OCI-LY7 (cell line): Measurements from ENCODE around the gene ANKRD66. TPM values are rescaled to one million over a fixed set of nuclear protein-coding genes. Genes with fewer than 3 reads are reported as not detected.

ENCODE experiments used
- BruUV-seq: library from RNA; stranded (reverse); fragments of 400-500 nt; replicated peaks from 2 replicates; lab custom pipeline; 2021; lab: Mats Ljungman, UMichigan
- CTCF ChIA-PET: fragments of 300-600 bp; sonication (Branson Sonifier 250); formaldehyde crosslinking; loops from one replicate; lab custom pipeline; 2022; ENCODE audit warnings: antibody characterized with exemption; ENCODE audit not compliant: unreplicated experiment; lab: Charles Lee
- POLR2A ChIA-PET: fragments of 300-600 bp; sonication (Branson Sonifier 250); formaldehyde crosslinking; loops from one replicate; lab custom pipeline; 2022; ENCODE audit warnings: antibody characterized with exemption; lab: Charles Lee
- DNase-seq: peaks from one replicate; pipeline ENCODE4 v3.0.0-alpha.2; 2015; ENCODE audit warnings: low spot score
- H2AFZ ChIP-seq: fragments of 200-600 bp; sonication (generic), shearing (Covaris generic); 2 replicates; pipeline ENCODE4 v1.6.1; 2014; ENCODE audit warnings: mild to moderate bottlenecking, antibody characterized with exemption, low read length, moderate library complexity
- H3K27ac ChIP-seq: fragments of 200-600 bp; sonication (generic); 2 replicates; pipeline ENCODE4 v1.5.1; 2014; ENCODE audit warnings: mixed run types, low read depth, mild to moderate bottlenecking, moderate library complexity, low read length, inconsistent platforms; ENCODE audit not compliant: poor library complexity, severe bottlenecking
- H3K36me3 ChIP-seq: fragments of 200-600 bp; sonication (generic); 2 replicates; pipeline ENCODE4 v1.6.1; 2014; ENCODE audit warnings: mild to moderate bottlenecking, antibody characterized with exemption, low read length, moderate library complexity, mixed read lengths; ENCODE audit not compliant: insufficient read depth
- H3K4me1 ChIP-seq: fragments of 200-600 bp; sonication (generic); 2 replicates; pipeline ENCODE4 v1.5.1; 2014; ENCODE audit warnings: mild to moderate bottlenecking, low read length; ENCODE audit not compliant: insufficient read depth, poor library complexity, severe bottlenecking
- H3K4me2 ChIP-seq: fragments of 200-600 bp; sonication (generic); 2 replicates; pipeline ENCODE4 v1.6.1; 2014; ENCODE audit warnings: mild to moderate bottlenecking, low read length
- H3K4me3 ChIP-seq: fragments of 200-600 bp; sonication (generic); 2 replicates; pipeline ENCODE4 v1.5.1; 2014; ENCODE audit warnings: mild to moderate bottlenecking, low read depth, low read length; ENCODE audit not compliant: poor library complexity, severe bottlenecking
- H3K79me2 ChIP-seq: fragments of 200-600 bp; sonication (generic); 2 replicates; pipeline ENCODE4 v1.6.1; 2016; ENCODE audit warnings: low read depth, mild to moderate bottlenecking, low read length, moderate library complexity, mixed read lengths; ENCODE audit not compliant: insufficient read depth
- H3K9me2 ChIP-seq: fragments of 200-600 bp; sonication (generic); 2 replicates; pipeline ENCODE4 v1.6.1; 2016; ENCODE audit warnings: mild to moderate bottlenecking, low read length, mixed read lengths; ENCODE audit not compliant: insufficient read depth
- H3K9me3 ChIP-seq: fragments of 200-600 bp; sonication (generic); 2 replicates; pipeline ENCODE4 v1.6.1; 2014; ENCODE audit warnings: mild to moderate bottlenecking, mixed run types, low read length, mixed read lengths
- H4K20me1 ChIP-seq: fragments of 200-600 bp; sonication (generic); 2 replicates; pipeline ENCODE4 v1.6.1; 2014; ENCODE audit warnings: mild to moderate bottlenecking, antibody characterized with exemption, low read length, moderate library complexity, mixed read lengths; ENCODE audit not compliant: insufficient read depth
- CTCF ChIP-seq: fragments of 200-600 bp; sonication (generic); conservative IDR thresholded peaks from 2 replicates; pipeline ENCODE4 v1.5.1; 2014; ENCODE audit warnings: mild to moderate bottlenecking, antibody characterized with exemption, low read length, moderate library complexity, mixed read lengths
- EZH2phosphoT487 ChIP-seq: fragments of 200-600 bp; sonication (generic); IDR thresholded peaks from 2 replicates; pipeline ENCODE4 v1.6.1; 2018; ENCODE audit warnings: low read depth, borderline replicate concordance, mild to moderate bottlenecking, mixed run types, antibody characterized with exemption, low read length, moderate library complexity, mixed read lengths
- intact Hi-C: fragments of 100-400 bp; cut with micrococcal nuclease; formaldehyde crosslinking; loops from one replicate; pipeline ENCODE4 v1.10.0; 2022; ENCODE audit not compliant: unreplicated experiment
- total RNA-seq, 2 experiments: library from RNA; depleted of rRNA in 1 of 2; stranded (reverse); fragments of >200 nt in 1 of 2; shearing (Covaris generic) in 1 of 2; gene quantifications; 2 replicates each; pipeline ENCODE4 v1.2.3, GENCODE V29; 2014 to 2022

The ANKRD66 gene
- total RNA-seq, 2 experiments from 2014 or later: not detected

GRCh38 chr6:46730921-46731461 is 15.7 kb upstream of the ANKRD66 start:
- no peaks in the 10 kb centered on the region for H4K20me1 ChIP-seq
- ChIA-PET POLR2A (no interaction called here), CTCF (no interaction called here)
- no peak overlapping the region for H3K27ac ChIP-seq
- intact Hi-C loops: no loop called here
- H3K36me3 ChIP-seq: no peaks in the 10 kb centered on the region
- TF ChIP-seq EZH2phosphoT487: no peak
- no peak for DNase-seq
- no peaks in the 10 kb centered on the region for H3K4me1 ChIP-seq
- no peaks in the 10 kb centered on the region for H3K79me2 ChIP-seq
- no peaks in the 10 kb centered on the region for H3K9me3 ChIP-seq
- H3K9me2 ChIP-seq: no peaks in the 10 kb centered on the region
- no TSS peak for BruUV-seq
- H2AFZ ChIP-seq: no peak overlapping the region
- no peak overlapping the region for H3K4me3 ChIP-seq
- no peak overlapping the region for H3K4me2 ChIP-seq

GRCh38 chr6:46733341-46733801 is 13.4 kb upstream of the ANKRD66 start:
- H3K4me1 ChIP-seq: no peaks in the 10 kb centered on the region
- H3K9me3 ChIP-seq: no peaks in the 10 kb centered on the region
- H3K79me2 ChIP-seq: no peaks in the 10 kb centered on the region
- H3K9me2 ChIP-seq: no peaks in the 10 kb centered on the region
- H2AFZ ChIP-seq: no peak overlapping the region
- H3K36me3 ChIP-seq: no peaks in the 10 kb centered on the region
- no peak overlapping the region for H3K4me3 ChIP-seq
- BruUV-seq: no TSS peak
- H3K4me2 ChIP-seq: no peak overlapping the region
- DNase-seq: no peak
- H3K27ac ChIP-seq: no peak overlapping the region
- POLR2A ChIA-PET: no interaction called here
- CTCF ChIA-PET: no interaction called here
- no peak for TF ChIP-seq EZH2phosphoT487
- TF ChIP-seq CTCF: no peak
- no peaks in the 10 kb centered on the region for H4K20me1 ChIP-seq
- intact Hi-C loops: no loop called here

DNA sequence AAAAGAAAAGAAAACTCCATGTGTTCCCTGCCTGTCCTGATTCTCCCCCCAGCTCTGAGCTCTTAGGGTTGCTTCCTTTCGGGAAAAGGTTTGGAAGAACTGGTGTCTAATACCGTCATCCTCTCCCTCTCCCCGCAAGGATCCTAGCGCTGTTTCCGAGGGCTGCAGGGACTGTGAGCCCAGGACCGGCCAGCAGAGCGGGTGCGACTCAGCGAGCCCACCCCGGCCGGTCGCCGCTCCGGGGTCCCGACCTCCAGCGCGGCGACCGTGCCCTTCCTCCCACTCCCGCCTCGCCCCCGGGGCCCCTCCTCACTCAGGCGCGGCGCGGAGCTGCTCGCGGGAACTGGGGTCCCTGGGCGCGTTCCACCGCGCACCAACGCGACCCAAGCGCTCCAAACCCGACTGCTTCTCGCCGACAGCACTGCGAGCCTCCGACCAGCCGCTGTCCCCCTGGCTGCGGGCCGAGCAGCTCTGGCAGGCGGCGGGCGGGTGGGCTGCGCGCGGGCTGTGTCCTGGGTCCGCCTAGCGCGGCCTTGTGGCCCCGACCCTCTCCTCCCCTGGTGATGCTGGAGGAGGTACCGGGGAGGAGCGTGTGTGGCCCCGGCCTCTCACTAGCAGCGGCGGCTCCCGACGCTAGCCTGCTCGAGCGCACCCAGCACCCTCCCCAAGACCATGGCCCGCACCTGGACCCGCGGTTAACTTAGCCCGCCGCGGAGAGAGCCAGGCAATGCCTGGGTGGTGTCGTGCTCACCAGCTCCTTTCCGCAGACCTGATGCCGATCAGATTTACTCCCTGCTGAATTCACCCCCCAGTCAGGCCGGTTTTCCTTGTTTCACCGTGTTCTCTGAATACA is 11.6 kb upstream of the ANKRD66 start, which contains the start of gene PLA2G7:
Gene PLA2G7 (minus strand): TSS at position 509 of the 853 bp plus-strand sequence. CDS start 12,484 bp downstream, outside the sequence.
- H2AFZ ChIP-seq: no peak within 1 kb of the TSS
- no peaks in the 10 kb centered on the region for H3K36me3 ChIP-seq
- no peak within 1 kb of the TSS for H3K4me2 ChIP-seq
- TF ChIP-seq CTCF (no peak), EZH2phosphoT487 (no peak)
- BruUV-seq: no TSS peak
- H3K79me2 ChIP-seq: no peaks in the 10 kb centered on the region
- no peak for DNase-seq
- H3K4me1 ChIP-seq: no peaks in the 10 kb centered on the region
- intact Hi-C loops: no loop called here
- CTCF ChIA-PET: no interaction called here
- POLR2A ChIA-PET: interaction anchor here (1.1 kb wide), 1 partner anchor 12 kb away, joined by 3 read pairs; the partner anchor contains the start of gene ANKRD66
- no peaks in the 10 kb centered on the region for H4K20me1 ChIP-seq
- no peak within 1 kb of the TSS for H3K4me3 ChIP-seq
- no peak within 1 kb of the TSS for H3K27ac ChIP-seq
- no peaks in the 10 kb centered on the region for H3K9me2 ChIP-seq
- H3K9me3 ChIP-seq: no peaks in the 10 kb centered on the region
